ENCODE measurements around the gene PARD3.

DNA sequence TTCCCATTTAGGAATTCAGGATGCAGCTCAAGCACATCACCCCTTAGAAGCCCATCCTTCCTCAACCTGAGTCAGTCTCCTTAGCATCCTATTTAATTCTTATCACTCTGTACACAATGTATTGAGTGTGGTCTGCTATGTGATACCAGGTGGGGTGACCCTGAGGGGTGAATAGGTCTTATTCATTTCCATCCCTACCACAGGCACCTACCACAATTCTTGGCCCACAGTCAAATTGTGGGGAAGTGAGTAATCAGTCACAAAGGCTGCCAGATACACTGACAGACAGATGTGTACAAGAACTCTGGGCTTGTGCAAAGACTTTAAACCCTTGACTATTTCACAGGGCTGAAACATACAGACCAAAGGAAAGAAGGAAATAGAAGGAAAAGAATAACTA lies 560.5 kb downstream of the PARD3 start:
- TF ChIP-seq, protein P1, sequence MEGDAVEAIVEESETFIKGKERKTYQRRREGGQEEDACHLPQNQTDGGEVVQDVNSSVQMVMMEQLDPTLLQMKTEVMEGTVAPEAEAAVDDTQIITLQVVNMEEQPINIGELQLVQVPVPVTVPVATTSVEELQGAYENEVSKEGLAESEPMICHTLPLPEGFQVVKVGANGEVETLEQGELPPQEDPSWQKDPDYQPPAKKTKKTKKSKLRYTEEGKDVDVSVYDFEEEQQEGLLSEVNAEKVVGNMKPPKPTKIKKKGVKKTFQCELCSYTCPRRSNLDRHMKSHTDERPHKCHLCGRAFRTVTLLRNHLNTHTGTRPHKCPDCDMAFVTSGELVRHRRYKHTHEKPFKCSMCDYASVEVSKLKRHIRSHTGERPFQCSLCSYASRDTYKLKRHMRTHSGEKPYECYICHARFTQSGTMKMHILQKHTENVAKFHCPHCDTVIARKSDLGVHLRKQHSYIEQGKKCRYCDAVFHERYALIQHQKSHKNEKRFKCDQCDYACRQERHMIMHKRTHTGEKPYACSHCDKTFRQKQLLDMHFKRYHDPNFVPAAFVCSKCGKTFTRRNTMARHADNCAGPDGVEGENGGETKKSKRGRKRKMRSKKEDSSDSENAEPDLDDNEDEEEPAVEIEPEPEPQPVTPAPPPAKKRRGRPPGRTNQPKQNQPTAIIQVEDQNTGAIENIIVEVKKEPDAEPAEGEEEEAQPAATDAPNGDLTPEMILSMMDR (IDR thresholded peaks at IDR 0.05; ENCODE audit: poor library complexity) = no peak
- TF ChIP-seq EZH2 (IDR thresholded peaks at IDR 0.05; ENCODE audit: borderline replicate concordance) (no peak), EZH2phosphoT487 (IDR thresholded peaks at IDR 0.05; ENCODE audit: low read depth, severe bottlenecking, unreplicated experiment) (no peak)
